Thyroid gland (tissue), 4 donors: ENCODE data around the gene GGTA1.

ENCODE experiments used
- POLR2A ChIP-seq, 2 donors: fragments of 450-650 bp; IDR thresholded peaks; one replicate each; pipeline ENCODE4 v1.6.1; 2017; ENCODE audit warnings: antibody characterized with exemption in 2 of 2, mild to moderate bottlenecking in 2 of 2, moderate library complexity in 1 of 2
- TF ChIP-seq, protein P1 (sequence below), 6 experiments: fragments of 200-600 bp in 3 of 6; fragments of 450-650 bp in 3 of 6; sonication (generic) in 3 of 6; IDR thresholded peaks; one replicate each; pipeline ENCODE4 v1.5.1; 2016 to 2019; ENCODE audit warnings: antibody characterized with exemption in 6 of 6, mild to moderate bottlenecking in 2 of 6, inconsistent platforms in 1 of 6, moderate library complexity in 1 of 6

DNA sequence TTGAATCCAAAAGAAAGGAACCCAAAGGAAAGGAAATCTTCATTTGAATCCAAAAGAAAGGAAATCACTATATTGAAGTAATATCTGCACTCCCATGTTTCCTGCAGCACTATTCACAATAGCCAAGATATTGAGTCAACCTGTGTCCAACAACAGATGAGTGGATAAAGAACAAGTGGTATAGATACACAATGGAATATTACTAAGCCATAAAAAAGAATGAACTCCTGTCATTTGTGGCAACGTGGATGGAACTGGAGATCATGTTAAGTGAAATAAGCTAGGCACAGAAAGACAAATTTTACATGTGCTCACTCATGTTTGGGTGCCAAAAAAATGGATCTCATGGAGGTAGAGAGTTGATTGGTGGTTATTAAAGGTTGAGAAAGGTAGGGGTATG, 71.7 kb downstream of the GGTA1 start:
- TF ChIP-seq POLR2A (IDR thresholded peaks at IDR 0.05), result no peak
- TF ChIP-seq, protein P1, sequence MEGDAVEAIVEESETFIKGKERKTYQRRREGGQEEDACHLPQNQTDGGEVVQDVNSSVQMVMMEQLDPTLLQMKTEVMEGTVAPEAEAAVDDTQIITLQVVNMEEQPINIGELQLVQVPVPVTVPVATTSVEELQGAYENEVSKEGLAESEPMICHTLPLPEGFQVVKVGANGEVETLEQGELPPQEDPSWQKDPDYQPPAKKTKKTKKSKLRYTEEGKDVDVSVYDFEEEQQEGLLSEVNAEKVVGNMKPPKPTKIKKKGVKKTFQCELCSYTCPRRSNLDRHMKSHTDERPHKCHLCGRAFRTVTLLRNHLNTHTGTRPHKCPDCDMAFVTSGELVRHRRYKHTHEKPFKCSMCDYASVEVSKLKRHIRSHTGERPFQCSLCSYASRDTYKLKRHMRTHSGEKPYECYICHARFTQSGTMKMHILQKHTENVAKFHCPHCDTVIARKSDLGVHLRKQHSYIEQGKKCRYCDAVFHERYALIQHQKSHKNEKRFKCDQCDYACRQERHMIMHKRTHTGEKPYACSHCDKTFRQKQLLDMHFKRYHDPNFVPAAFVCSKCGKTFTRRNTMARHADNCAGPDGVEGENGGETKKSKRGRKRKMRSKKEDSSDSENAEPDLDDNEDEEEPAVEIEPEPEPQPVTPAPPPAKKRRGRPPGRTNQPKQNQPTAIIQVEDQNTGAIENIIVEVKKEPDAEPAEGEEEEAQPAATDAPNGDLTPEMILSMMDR (IDR thresholded peaks at IDR 0.05), result no peak
